Activated B cell treated with CpG ODN at 0.5 μM for 24 hours (primary cell): Measurements from ENCODE around the gene DGKA. TPM values are rescaled to one million over a fixed set of nuclear protein-coding genes. Genes with fewer than 3 reads are reported as not detected.

Experiments used
- ATAC-seq: fragments of 200-7000 bp; cut with Tn5 transposase; one replicate; pipeline ENCODE4 v1.10.0; 2021; ENCODE audit warnings: low read depth, mild to moderate bottlenecking, moderate library complexity
- CTCF ChIA-PET: fragments of 350-600 bp; sonication (Branson Sonifier 250); formaldehyde crosslinking; loops from one replicate; lab custom pipeline; 2021; ENCODE audit warnings: antibody characterized with exemption; lab: Charles Lee
- POLR2A ChIA-PET: fragments of 350-600 bp; sonication (Branson Sonifier 250); formaldehyde crosslinking; loops from one replicate; lab custom pipeline; 2021; ENCODE audit warnings: antibody characterized with exemption; lab: Charles Lee
- DNase-seq: peaks from one replicate; pipeline ENCODE4 v3.0.0; 2022
- H3K27ac Mint-ChIP-seq: one replicate; pipeline ENCODE4 v1.8.0; 2020; ENCODE audit warnings: mixed read lengths
- H3K27me3 Mint-ChIP-seq: one replicate; pipeline ENCODE4 v1.8.0; 2021; ENCODE audit warnings: mixed read lengths
- H3K36me3 Mint-ChIP-seq: one replicate; pipeline ENCODE4 v1.8.0; 2021; ENCODE audit warnings: low read depth, mixed read lengths
- H3K4me1 Mint-ChIP-seq: one replicate; pipeline ENCODE4 v1.8.0; 2021; ENCODE audit warnings: mixed read lengths
- H3K4me3 Mint-ChIP-seq: one replicate; pipeline ENCODE4 v1.8.0; 2020; ENCODE audit warnings: mild to moderate bottlenecking, mixed read lengths
- H3K9me3 Mint-ChIP-seq: one replicate; pipeline ENCODE4 v1.8.0; 2020; ENCODE audit warnings: mixed read lengths
- CTCF ChIP-seq: fragments of 200-600 bp; IDR thresholded peaks from one replicate; pipeline ENCODE4 v1.8.0; 2022; ENCODE audit warnings: antibody characterized with exemption, mild to moderate bottlenecking
- intact Hi-C: fragments of 100-400 bp; cut with micrococcal nuclease; formaldehyde crosslinking; loops from one replicate; pipeline ENCODE4 v1.15.1; 2024
- total RNA-seq: library from RNA; stranded (reverse); gene quantifications from 2 replicates; pipeline ENCODE4 v1.2.3, GENCODE V29; 2022

Gene DGKA
- total RNA-seq, 1 donor from 2014 or later = 95.9 TPM

DNA sequence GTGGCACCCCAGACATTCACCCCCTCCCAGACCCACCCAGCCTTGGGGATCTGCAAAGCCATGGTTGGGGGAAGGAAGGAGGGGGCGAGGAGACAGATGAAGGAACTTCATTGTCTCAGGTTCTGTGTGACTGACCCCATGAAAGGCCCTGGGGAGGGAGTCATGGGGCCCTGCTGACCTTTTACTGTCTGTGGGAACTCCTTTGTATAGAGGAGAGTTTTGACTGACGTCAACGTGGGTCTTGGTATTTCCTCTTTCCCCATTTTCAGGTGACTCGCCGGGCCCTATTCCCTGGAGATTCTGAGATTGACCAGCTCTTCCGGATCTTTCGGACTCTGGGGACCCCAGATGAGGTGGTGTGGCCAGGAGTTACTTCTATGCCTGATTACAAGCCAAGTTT, 39.8 kb downstream of the DGKA start:
- H3K36me3 Mint-ChIP-seq = peaks cover 16% of the 10 kb centered on the region
- no peaks in the 10 kb centered on the region for H3K9me3 Mint-ChIP-seq
- TF ChIP-seq CTCF = no peak
- ChIA-PET CTCF (no interaction called here), POLR2A (interaction anchor here (0.5 kb wide), 1 partner anchor 58 kb away, joined by 3 read pairs; no protein-coding TSS in a partner anchor)
- DNase-seq (no peak), ATAC-seq (no peak)
- intact Hi-C loops = loop anchor here (5.0 kb wide), 2 partner anchors 252 to 667 kb away; partner anchors contain the start of genes NABP2 and RNF41
- peaks cover 33% of the 10 kb centered on the region for H3K4me1 Mint-ChIP-seq
- no peaks in the 10 kb centered on the region for H3K27me3 Mint-ChIP-seq
- no peak overlapping the region for H3K27ac Mint-ChIP-seq
- H3K4me3 Mint-ChIP-seq = peak overlapping the region; percentile 25

GRCh38 chr12:55972042-55972441, 41.1 kb downstream of the DGKA start:
- H3K4me3 Mint-ChIP-seq = no peak overlapping the region
- DNase-seq = no peak
- no peak for TF ChIP-seq CTCF
- CTCF ChIA-PET = no interaction called here
- H3K36me3 Mint-ChIP-seq = peaks cover 13% of the 10 kb centered on the region
- POLR2A ChIA-PET = no interaction called here
- intact Hi-C loops = loop anchor here (2.0 to 5.0 kb wide), 3 partner anchors 147 to 665 kb away; partner anchors contain the start of genes NABP2, RNF41 and ZC3H10
- no peaks in the 10 kb centered on the region for H3K27me3 Mint-ChIP-seq
- no peaks in the 10 kb centered on the region for H3K9me3 Mint-ChIP-seq
- H3K27ac Mint-ChIP-seq = no peak overlapping the region
- peaks cover 30% of the 10 kb centered on the region for H3K4me1 Mint-ChIP-seq
- ATAC-seq = no peak

DNA sequence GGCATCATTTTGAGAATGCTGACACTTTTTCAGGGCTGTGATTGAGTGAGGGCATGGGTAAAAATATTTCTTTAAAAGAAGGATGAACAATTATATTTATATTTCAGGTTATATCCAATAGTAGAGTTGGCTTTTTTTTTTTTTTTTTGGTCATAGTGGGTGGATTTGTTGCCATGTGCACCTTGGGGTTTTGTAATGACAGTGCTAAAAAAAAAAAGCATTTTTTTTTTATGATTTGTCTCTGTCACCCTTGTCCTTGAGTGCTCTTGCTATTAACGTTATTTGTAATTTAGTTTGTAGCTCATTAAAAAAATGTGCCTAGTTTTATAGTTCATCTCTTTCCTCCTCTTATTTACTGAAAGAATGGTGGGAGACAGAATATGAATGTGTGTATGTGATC, 41.5 kb downstream of the DGKA start:
- Mint-ChIP-seq H3K36me3 (peaks cover 16% of the 10 kb centered on the region), H3K9me3 (no peaks in the 10 kb centered on the region), H3K4me1 (peaks cover 30% of the 10 kb centered on the region), H3K27me3 (no peaks in the 10 kb centered on the region), H3K27ac (no peak overlapping the region), H3K4me3 (no peak overlapping the region)
- ATAC-seq = no peak
- ChIA-PET CTCF (no interaction called here), POLR2A (no interaction called here)
- no peak for TF ChIP-seq CTCF
- intact Hi-C loops = loop anchor here (2.0 to 5.0 kb wide), 3 partner anchors 146 to 665 kb away; partner anchors contain the start of genes NABP2, RNF41 and ZC3H10
- DNase-seq = no peak

DNA sequence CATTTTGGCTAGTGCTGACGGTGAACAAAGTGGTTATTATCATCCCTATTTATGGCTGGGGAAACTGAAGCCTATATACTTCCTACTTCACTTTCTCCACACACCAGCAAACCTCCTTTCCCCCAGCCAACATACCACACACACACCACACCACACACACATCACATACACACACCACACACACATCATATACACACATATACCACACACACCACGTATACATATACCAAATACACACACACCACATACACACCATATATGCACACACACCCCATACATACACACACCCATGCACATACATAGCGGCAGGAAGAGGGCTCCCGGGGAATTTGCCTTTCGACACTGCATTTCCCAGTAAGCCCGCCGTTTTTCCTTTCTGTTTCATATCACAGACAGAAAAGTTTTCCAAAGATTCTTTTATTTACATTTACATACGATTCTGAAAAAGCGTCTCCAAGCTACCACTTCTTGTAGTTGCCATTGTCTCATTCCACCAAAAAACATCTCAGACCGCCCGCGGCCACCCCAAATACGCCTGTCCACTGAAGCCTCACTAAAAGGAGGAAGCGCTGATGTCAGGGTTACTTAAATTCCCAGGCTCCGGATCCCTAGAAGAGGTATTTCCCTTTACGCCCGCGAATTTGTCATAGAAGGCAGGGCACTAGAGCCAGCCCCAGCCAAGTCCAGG, 42.1 kb downstream of the DGKA start:
- Mint-ChIP-seq H3K9me3 (no peaks in the 10 kb centered on the region), H3K36me3 (peaks cover 20% of the 10 kb centered on the region), H3K4me1 (peaks cover 26% of the 10 kb centered on the region), H3K4me3 (no peak overlapping the region), H3K27me3 (no peaks in the 10 kb centered on the region), H3K27ac (no peak overlapping the region)
- intact Hi-C loops = loop anchor here (1.0 to 5.0 kb wide), 11 partner anchors 34 to 664 kb away; partner anchors contain the start of genes CS, DGKA, MYL6 and NABP2
- CTCF ChIA-PET = interaction anchor here (1.0 to 1.6 kb wide), 5 partner anchors 12 to 45 kb away, joined by 3 to 7 read pairs (median 4); partner anchors contain the start of genes PYM1 and SUOX
- POLR2A ChIA-PET = interaction anchor here (0.5 to 3.0 kb wide), 27 partner anchors 10 to 1920 kb away, joined by 3 to 33 read pairs (median 8); partner anchors contain the start of genes DNAJC14, ESYT1, HOXC4 and ORMDL2
- no peak for DNase-seq
- no peak for ATAC-seq
- no peak for TF ChIP-seq CTCF
